Choroid plexus epithelial cell (primary cell): ENCODE measurements around the gene GSG1L.

ENCODE experiments used
- DNase-seq: peaks from one replicate; pipeline ENCODE4 v3.0.0-alpha.2; 2010; ENCODE audit warnings: low read depth
- H3K4me3 ChIP-seq: 2 replicates; pipeline ENCODE4 v1.5.1; 2011; ENCODE audit warnings: low read depth, mild to moderate bottlenecking, control low read depth, low read length, moderate library complexity
- CTCF ChIP-seq: conservative IDR thresholded peaks from 2 replicates; pipeline ENCODE4 v1.5.1; 2011; ENCODE audit warnings: low read depth, mild to moderate bottlenecking, control low read depth, inconsistent platforms, low read length, moderate library complexity

GSG1L gene

GRCh38 chr16:27899736-27900135 is 163.8 kb downstream of the GSG1L start:
- H3K4me3 ChIP-seq = no peak overlapping the region
- no peak for TF ChIP-seq CTCF
- no peak for DNase-seq

GRCh38 chr16:27894386-27894785 is 169.1 kb downstream of the GSG1L start:
- no peak overlapping the region for H3K4me3 ChIP-seq
- DNase-seq = no peak
- no peak for TF ChIP-seq CTCF

GRCh38 chr16:27892879-27893278 is 170.6 kb downstream of the GSG1L start:
- TF ChIP-seq CTCF = peak; percentile 6
- DNase-seq = peak; percentile 15
- no peak overlapping the region for H3K4me3 ChIP-seq

GRCh38 chr16:27890866-27891265 is 172.6 kb downstream of the GSG1L start:
- no peak overlapping the region for H3K4me3 ChIP-seq
- DNase-seq = no peak
- TF ChIP-seq CTCF = no peak

GRCh38 chr16:27890006-27890405 is 173.5 kb downstream of the GSG1L start:
- H3K4me3 ChIP-seq = no peak overlapping the region
- TF ChIP-seq CTCF = no peak
- DNase-seq = no peak

- no peak for TF ChIP-seq CTCF
- H3K4me3 ChIP-seq = no peak overlapping the region
Measured at GRCh38 chr16:27883576-27883975, 179.9 kb downstream of the GSG1L start.

GRCh38 chr16:27880287-27880686 is 183.2 kb downstream of the GSG1L start:
- TF ChIP-seq CTCF = no peak

More at GRCh38 chr16:27883576-27883975, 179.9 kb downstream of the GSG1L start:
- DNase-seq = no peak

More at GRCh38 chr16:27880287-27880686, 183.2 kb downstream of the GSG1L start:
- no peak for DNase-seq
- H3K4me3 ChIP-seq = no peak overlapping the region
